ENCODE measurements around the gene UFSP1. TPM values are rescaled to one million over a fixed set of nuclear protein-coding genes. Genes with fewer than 3 reads are reported as not detected.
"Not testable (repeated sequence)": the region's sequence is repeated elsewhere in the genome, so short reads cannot be mapped to it uniquely, and the experiment has no call there.

The UFSP1 gene
- total RNA-seq, 1 donor from 2014 or later, result 2.7 TPM

- no peak for DNase-seq
Measured at GRCh38 chr7:100855515-100855914, 34.0 kb downstream of the UFSP1 start.

- not testable (repeated sequence) for DNase-seq
Measured at GRCh38 chr7:100854899-100855298, 34.6 kb downstream of the UFSP1 start.

- DNase-seq, result no peak
Measured at GRCh38 chr7:100854146-100854895, 35.2 kb downstream of the UFSP1 start.

GRCh38 chr7:100852048-100852872 lies 37.3 kb downstream of the UFSP1 start, which contains the start of gene SLC12A9:
Gene SLC12A9 (plus strand): TSS chr7:100852713. CDS start chr7:100854198, 1,485 bp downstream.
- peak; percentile 97 for DNase-seq

- DNase-seq, result no peak
Measured at GRCh38 chr7:100847360-100847759, 42.2 kb downstream of the UFSP1 start.

- DNase-seq, result no peak
Measured at GRCh38 chr7:100840470-100841100, 48.9 kb downstream of the UFSP1 start.

- DNase-seq, result no peak
Measured at GRCh38 chr7:100839361-100839760, 50.2 kb downstream of the UFSP1 start.

Small RNA genes within 50 kb of the gene (small RNA-seq; reads per million reads assigned to genes)
- not detected for gene RN7SL549P (ENCODE audit: low replicate concordance)
- not detected for gene RPS29P15 (ENCODE audit: low replicate concordance)

Other genes starting within 250 kb of the UFSP1 start
- gene TFR2, start 248.2 kb downstream of the UFSP1 start, total RNA-seq, result 1.3 TPM
- not detected for gene ACTL6B, start 233.3 kb downstream of the UFSP1 start, total RNA-seq
- 87.1 TPM for gene GNB2, start 216.0 kb downstream of the UFSP1 start, total RNA-seq
- 28.2 TPM for gene GIGYF1, start 195.5 kb downstream of the UFSP1 start, total RNA-seq
- 23.1 TPM for gene POP7, start 183.6 kb downstream of the UFSP1 start, total RNA-seq
- gene EPO, start 169.2 kb downstream of the UFSP1 start, total RNA-seq, result not detected
- not detected for gene ZAN, start 156.1 kb downstream of the UFSP1 start, total RNA-seq
- gene EPHB4, start 62.2 kb downstream of the UFSP1 start, total RNA-seq, result 49.1 TPM
- gene SLC12A9, start 37.0 kb downstream of the UFSP1 start, total RNA-seq, result 14.2 TPM
- gene TRIP6, start 22.3 kb downstream of the UFSP1 start, total RNA-seq, result 38.6 TPM
- 54.8 TPM for gene SRRT, start 14.6 kb downstream of the UFSP1 start, total RNA-seq
- 112 TPM for gene ACHE, start 6.2 kb upstream of the UFSP1 start, total RNA-seq
- not detected for gene MUC3A, start 59.8 kb upstream of the UFSP1 start, total RNA-seq
- gene MUC12, start 79.8 kb upstream of the UFSP1 start, total RNA-seq, result not detected
- not detected for gene MUC17, start 130.4 kb upstream of the UFSP1 start, total RNA-seq
- 11.9 TPM for gene TRIM56, start 195.8 kb upstream of the UFSP1 start, total RNA-seq
- gene SERPINE1, start 237.4 kb upstream of the UFSP1 start, total RNA-seq, result 5.4 TPM